NCI-H2196 (cell line): ENCODE measurements around the gene VPS4B.

Experiments
- DNase-seq: peaks from one replicate; lab custom pipeline; 2025; ENCODE audit not compliant: unreplicated experiment; lab: John Stamatoyannopoulos, UW

The VPS4B gene

GRCh38 chr18:63431180-63431579 is 8.9 kb upstream of the VPS4B start:
- no peak for DNase-seq

- no peak for DNase-seq
Observed at GRCh38 chr18:63430526-63430925, 8.2 kb upstream of the VPS4B start.

- DNase-seq, result no peak
Observed at GRCh38 chr18:63427558-63427957, 5.3 kb upstream of the VPS4B start.

- DNase-seq, result no peak
Observed at GRCh38 chr18:63422864-63423304, 608 bp upstream of the VPS4B start.

GRCh38 chr18:63421514-63421913 is 762 bp downstream of the VPS4B start:
- DNase-seq, result no peak

GRCh38 chr18:63412953-63413352 is 9.3 kb downstream of the VPS4B start:
- DNase-seq, result no peak

GRCh38 chr18:63410792-63411191 is 11.5 kb downstream of the VPS4B start:
- no peak for DNase-seq

GRCh38 chr18:63409301-63409700 is 13.0 kb downstream of the VPS4B start:
- no peak for DNase-seq

GRCh38 chr18:63407734-63408133 is 14.5 kb downstream of the VPS4B start:
- no peak for DNase-seq

- DNase-seq, result no peak
Observed at GRCh38 chr18:63405986-63406385, 16.3 kb downstream of the VPS4B start.

- no peak for DNase-seq
Observed at GRCh38 chr18:63402246-63403162, 19.8 kb downstream of the VPS4B start.

GRCh38 chr18:63399300-63399699 is 23.0 kb downstream of the VPS4B start:
- DNase-seq, result no peak

- DNase-seq, result no peak
Observed at GRCh38 chr18:63397349-63397748, 24.9 kb downstream of the VPS4B start.

GRCh38 chr18:63395503-63395902 is 26.8 kb downstream of the VPS4B start:
- DNase-seq, result no peak

- no peak for DNase-seq
Observed at GRCh38 chr18:63394954-63395353, 27.3 kb downstream of the VPS4B start.

GRCh38 chr18:63387861-63388260 is 34.4 kb downstream of the VPS4B start:
- DNase-seq, result no peak

GRCh38 chr18:63382843-63383242 is 39.4 kb downstream of the VPS4B start:
- DNase-seq, result no peak

GRCh38 chr18:63379639-63379962 is 42.7 kb downstream of the VPS4B start:
- no peak for DNase-seq

GRCh38 chr18:63378919-63379638 is 43.2 kb downstream of the VPS4B start:
- no peak for DNase-seq

- DNase-seq, result no peak
Observed at GRCh38 chr18:63377275-63377980, 44.8 kb downstream of the VPS4B start.

- DNase-seq, result no peak
Observed at GRCh38 chr18:63376538-63376937, 45.7 kb downstream of the VPS4B start.

- no peak for DNase-seq
Observed at GRCh38 chr18:63374540-63374939, 47.7 kb downstream of the VPS4B start.
